ENCODE measurements around the gene SLC26A5.

Gene SLC26A5

DNA sequence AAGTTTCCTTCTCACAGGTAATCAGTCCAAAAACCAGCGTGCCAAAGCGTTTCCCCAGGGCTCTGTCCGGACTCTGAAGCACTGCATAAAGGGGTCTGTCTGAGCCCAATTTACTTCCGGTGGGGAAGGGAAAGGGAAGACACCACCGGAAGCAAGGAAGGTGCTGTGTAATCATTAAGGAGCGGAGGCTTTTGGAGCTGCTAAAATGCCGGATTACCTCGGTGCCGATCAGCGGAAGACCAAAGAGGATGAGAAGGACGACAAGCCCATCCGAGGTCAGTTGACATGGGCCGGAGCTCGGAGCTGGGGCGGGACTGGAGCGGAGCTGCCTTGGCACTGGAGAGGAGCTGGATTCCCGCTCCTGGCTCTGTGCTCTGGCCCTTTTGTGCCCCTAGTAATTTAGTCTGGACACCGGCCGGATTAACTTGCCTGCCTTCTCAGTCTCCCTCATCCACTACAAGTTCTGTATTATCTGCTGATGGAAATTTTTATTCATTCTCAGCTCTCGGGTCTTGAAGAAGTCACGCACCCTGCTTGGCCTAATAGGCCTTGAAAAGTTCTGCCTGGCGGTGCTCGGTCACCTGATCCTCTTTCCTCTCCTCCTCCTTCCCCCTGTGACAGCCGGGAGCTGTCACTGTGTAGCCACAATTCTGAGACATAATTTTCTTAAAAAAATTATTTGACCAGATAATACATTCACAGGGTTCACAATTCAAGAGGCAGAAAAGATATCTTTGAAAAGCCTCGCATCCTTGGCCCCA lies 98.3 kb downstream of the SLC26A5 start, which contains the start of gene PSMC2:
PSMC2 (plus strand) TSS at position 137 of the 761 bp plus-strand sequence; CDS start at position 206, 69 bp downstream.
- DNase-seq: peak; percentile 78

DNA sequence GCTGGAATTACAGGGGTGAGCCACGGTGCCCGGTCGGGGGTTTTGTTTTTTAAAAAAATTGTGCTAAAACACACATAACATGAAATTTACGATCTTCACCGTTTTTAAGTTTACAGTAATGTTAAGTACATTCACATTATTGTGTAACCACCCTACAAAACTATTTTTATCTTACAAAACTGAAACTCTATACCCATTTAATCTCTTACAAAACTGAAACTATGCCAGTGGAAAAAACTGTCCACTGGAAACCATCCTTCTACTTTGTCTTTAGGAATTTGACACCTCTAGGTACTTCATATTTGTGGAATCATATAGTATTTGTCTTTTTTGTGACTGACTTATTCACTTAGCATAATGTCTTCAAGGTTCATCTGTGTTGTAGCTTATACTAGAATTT lies 99.6 kb downstream of the SLC26A5 start:
- no peak for DNase-seq

DNA sequence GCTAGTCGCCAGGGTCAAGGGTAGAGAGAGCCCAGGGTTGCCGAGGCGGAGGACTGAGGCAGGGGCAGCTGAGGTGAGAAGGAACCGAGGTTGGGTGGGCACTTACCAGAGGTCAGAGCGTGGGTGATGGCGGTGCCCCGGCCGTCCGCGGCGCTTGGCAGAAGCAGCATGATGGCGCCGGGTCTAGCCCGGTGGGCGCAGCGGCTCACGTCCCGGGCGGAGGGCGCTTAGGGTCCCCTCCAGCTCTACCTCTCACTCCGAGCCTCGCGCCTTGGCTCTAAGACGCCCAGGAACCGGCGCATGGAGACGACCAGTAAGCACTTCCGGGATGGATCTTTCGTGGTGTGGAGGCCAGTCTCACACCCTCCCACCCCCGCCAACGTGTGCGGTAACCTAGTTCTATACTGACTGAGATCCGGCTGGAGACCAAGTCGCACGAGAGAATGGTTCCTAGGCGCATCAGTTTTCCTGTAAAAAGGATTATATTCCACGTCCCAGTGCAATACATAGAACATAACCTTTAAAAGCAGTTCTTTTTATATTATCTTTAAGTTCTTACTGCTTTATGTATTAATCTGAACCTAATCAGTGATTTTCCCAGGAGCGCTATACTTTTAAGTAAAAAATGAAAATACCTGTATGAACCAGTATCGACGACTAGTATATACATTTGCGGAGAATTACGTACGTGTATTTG lies 101.4 kb downstream of the SLC26A5 start, which contains the start of gene DNAJC2:
DNAJC2 (minus strand) TSS at position 315 of the 697 bp plus-strand sequence; CDS start at position 170, 145 bp downstream.
- peak; percentile 78 for DNase-seq

DNA sequence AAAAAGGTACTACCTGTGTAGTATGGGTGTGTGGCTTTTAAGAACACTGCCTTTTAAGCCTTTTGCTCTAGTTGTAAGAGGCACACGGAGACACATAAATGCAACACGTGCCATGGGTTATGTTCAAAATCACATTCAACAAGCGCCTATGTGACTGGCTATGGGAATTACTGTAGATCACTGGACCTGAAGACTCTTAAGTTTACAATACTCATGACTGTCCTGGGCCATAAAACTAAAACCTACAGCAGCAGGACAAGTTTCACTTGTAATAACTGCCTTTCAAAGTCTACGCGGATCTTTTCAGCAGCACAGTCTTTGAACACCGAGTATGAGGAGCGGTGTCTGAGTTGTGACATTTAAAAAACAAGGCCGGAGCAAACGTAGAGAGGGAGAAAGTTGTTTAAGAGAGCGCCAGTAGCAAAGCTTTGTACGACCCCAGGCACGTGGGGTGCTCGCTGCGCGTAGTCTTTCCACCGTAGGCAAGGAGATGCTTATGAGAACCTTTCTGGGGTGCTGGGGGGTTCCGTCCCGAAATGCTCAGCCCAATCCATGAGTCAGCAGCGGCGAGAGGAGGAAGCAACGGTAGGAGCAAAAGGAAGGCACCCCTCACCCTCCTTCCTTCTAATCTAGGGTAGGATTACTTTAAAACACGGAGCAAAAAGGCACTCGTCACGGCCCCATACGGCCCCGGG lies 102.1 kb downstream of the SLC26A5 start:
- peak; percentile 23 for DNase-seq

DNA sequence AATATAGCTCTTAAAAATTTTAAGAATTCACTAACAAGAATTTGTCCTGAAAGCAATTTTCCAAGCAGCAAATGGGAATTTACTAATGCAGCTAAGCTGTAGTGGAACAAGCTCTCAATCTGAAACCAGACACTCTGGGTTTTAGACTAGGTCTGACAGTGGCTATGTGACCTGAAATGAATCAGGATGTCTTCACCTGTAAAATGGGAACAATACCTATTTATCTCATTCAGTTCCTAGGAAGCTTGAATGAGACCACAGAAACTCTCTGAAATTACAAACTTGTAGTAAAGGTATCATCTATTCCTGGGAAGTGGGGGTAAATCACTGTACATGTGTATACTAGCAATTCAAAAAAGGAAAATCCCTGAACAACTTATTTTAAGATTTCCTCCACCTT lies 102.7 kb downstream of the SLC26A5 start:
- DNase-seq: no peak

DNA sequence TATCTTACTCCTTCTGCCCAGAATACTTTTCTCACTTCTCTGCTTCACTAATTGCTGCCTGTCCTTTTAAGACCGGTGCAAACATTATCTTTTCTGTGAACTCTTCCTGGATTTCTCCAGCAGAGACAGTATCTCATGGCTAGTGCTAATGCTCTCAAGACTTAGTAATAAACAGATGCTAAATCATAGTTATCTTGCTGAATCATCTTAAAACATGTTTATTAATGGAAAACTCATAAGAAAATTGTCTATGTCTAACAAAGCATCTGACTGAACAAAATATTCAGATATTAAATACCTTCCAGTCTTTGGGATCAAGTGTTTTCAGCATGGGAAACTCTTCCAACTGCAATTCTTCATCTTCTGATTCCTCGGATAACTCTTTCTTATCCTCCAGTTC lies 104.5 kb downstream of the SLC26A5 start:
- no peak for DNase-seq

DNA sequence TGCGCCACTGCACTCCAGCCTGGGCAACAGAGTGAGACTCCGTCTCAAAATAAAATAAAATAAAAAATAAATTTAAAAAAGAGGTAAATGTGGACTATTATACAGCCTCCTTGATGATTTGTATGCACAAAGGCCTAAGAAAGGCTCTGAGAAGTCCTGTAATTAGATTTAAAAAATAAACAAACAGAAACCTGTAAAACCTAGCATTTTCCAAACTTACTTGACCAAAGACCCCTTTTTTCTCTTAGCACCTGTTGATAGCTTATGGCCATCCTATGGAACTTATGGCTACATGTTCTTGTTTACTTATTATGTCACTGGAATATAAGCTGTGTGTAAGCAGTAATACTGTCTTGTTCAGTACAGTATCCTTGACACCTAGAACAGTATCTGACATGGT lies 107.1 kb downstream of the SLC26A5 start:
- DNase-seq: no peak

DNA sequence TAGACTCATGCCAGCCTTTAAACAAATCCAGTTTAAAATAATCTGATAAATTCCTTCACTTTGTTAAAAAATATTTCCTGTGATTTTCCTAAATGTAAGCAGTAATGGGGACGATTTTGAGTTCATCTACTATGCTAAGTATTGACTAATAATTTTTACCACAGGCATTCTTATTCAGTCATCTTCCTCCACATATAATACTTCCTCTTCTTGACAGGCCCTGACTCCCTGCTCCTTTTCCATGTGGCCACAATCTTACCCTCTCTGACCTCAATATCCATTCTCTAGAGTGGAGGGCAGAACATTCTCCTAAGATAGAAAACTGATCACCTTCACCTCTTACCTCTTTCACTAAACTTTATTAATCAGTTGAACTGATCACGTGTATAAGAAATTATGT lies 109.2 kb downstream of the SLC26A5 start:
- DNase-seq: no peak

DNA sequence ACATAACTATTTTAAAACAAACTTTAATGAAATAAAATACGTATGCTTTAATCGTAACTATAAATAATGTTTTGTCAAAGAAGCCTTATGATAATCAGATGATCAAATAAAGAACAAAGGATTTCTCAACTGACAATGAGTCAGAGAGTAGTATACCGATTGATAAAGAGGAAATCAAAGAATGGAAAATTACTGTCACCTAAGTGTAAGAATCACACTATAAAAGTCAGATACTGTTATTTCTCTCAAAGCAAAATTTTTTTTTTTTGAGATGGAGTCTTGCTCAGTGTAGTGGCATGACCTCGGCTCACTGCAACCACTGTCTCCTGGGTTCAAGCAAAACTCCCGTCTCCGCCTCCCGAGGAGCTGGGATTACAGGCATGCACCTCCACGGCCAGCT lies 120.3 kb downstream of the SLC26A5 start:
- no peak for DNase-seq
